ENCODE results near the gene ODAD3.

The ODAD3 gene

DNA sequence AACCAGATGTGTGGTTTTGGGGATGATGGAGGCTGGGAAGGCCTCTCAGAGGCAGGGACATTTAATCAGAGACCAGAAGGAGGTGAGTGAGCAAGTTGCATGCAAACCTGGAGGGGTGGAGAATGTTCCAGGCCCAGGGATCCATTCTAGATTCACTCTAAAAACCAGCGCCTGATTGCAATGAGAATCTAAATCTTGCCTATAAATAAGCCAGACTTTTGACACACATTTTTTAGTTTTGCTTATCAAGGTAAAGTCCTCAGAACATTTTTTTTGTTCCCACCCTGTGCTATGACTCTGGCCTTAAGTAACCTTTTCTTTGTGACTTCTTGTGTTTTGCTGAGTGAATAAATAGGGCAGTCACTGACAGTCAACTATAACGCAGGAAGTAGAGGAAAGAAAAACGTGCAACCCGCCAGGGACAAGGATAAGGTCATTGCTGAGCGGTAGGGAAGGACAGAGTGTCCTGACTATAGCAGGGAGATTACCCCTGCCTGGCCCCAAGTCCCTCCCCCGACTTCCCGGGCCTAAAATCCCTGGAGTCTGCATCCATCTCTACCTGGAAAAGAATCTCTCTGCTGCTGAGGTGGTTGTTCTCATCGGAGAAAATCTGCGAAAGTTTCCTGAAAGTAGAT, 30.2 kb downstream of the ODAD3 start:
- no peak overlapping the region for H3K27ac Mint-ChIP-seq (ENCODE audit: low read depth)
- no peak for DNase-seq (ENCODE audit: low spot score in 2 of 2)
- H3K27me3 Mint-ChIP-seq = peaks cover 18% of the 10 kb centered on the region
- H3K36me3 Mint-ChIP-seq (ENCODE audit: insufficient read depth) = peaks cover 3% of the 10 kb centered on the region
- no peaks in the 10 kb centered on the region for H3K4me1 Mint-ChIP-seq
- H3K4me3 Mint-ChIP-seq = no peak overlapping the region
- ATAC-seq (replicated peaks; ENCODE audit: extremely low read depth, poor library complexity, severe bottlenecking) = no peak
- no peaks in the 10 kb centered on the region for H3K9me3 Mint-ChIP-seq

DNA sequence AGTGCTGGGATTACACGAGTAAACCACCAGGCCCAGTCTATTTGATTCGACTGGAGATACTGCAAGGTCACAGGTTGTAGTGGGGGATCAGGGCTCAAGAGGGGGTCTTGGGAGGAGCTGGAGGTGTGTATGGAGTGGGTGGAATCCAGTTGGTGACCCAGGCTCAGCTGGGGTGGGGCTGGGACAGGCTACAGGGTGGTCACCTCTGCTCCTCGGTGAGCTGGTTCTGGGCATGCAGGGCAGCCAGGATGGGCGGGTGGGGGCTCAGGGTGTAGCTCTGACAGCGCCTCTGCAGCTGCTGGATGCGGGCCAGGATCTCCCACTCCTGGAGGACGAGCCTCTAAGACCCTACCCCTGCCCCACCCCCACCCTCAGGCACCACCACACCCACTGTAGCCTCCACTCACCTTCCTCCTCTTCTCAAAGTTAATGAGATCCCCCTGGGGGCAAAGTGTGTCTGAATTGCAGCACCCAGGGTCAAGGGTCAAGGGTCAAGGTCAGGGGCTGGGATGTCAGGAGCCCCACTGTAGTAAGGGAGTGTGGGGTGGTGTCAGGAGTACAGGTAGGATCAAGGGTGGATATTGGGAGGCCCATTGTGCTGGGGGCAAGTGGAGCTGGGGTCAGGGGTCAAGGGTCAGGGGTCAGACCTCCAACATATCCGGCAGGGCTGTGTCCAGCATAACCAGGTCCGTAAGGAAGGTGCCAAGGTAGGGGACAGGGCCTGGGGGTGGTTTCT, 32.9 kb downstream of the ODAD3 start:
- DNase-seq (ENCODE audit: low spot score in 2 of 2) = no peak
- no peaks in the 10 kb centered on the region for H3K9me3 Mint-ChIP-seq
- H3K4me1 Mint-ChIP-seq = no peaks in the 10 kb centered on the region
- peaks cover 3% of the 10 kb centered on the region for H3K36me3 Mint-ChIP-seq (ENCODE audit: insufficient read depth)
- ATAC-seq (replicated peaks; ENCODE audit: extremely low read depth, poor library complexity, severe bottlenecking) = no peak
- H3K27ac Mint-ChIP-seq (ENCODE audit: low read depth) = no peak overlapping the region
- peaks cover 19% of the 10 kb centered on the region for H3K27me3 Mint-ChIP-seq
- no peak overlapping the region for H3K4me3 Mint-ChIP-seq

DNA sequence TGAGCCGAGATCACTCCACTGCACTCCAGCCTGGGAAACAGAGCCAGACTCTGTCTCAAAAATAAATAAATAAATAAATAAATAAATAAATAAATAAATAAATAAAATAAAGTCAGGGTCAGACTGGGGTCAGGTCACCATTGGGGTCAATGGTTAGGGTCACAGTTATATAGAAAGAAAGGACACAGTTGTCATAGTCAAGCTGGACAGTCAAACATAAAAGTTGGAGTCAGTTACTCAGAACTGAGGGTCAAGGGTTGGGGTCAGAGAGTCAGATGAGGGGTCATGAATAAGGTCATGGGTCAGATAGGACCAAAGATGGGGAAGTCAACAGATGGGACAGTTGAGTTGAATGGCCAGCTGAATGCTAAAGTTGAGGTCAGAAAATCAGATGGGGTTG, 34.1 kb downstream of the ODAD3 start:
- no peaks in the 10 kb centered on the region for H3K9me3 Mint-ChIP-seq
- peaks cover 4% of the 10 kb centered on the region for H3K36me3 Mint-ChIP-seq (ENCODE audit: insufficient read depth)
- DNase-seq (ENCODE audit: low spot score in 2 of 2) = no peak
- H3K27me3 Mint-ChIP-seq = peaks cover 9% of the 10 kb centered on the region
- H3K4me1 Mint-ChIP-seq = no peaks in the 10 kb centered on the region
- no peak overlapping the region for H3K4me3 Mint-ChIP-seq
- H3K27ac Mint-ChIP-seq (ENCODE audit: low read depth) = no peak overlapping the region
- ATAC-seq (replicated peaks; ENCODE audit: extremely low read depth, poor library complexity, severe bottlenecking) = no peak

DNA sequence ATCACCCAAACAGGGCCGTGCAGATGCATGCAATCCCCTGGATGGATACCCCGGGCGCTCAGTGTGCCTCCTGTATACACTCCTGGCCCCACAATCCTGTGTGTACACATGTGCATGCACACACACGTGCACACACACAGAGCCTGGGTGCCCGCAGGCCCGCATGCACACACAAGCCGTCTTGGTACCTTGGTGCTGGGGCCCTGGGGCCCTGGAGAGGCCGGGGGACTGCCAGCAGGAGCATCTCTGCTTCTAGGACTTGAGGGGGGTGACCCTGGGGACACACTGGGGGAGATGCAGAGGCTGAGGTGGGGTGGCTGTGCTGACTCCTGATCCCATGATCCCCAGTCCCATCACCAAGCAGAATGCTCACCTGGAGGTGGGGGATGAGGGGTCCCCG, 35.3 kb downstream of the ODAD3 start:
- Mint-ChIP-seq H3K9me3 (no peaks in the 10 kb centered on the region), H3K4me1 (no peaks in the 10 kb centered on the region), H3K27me3 (peaks cover 20% of the 10 kb centered on the region), H3K4me3 (no peak overlapping the region), H3K36me3 (ENCODE audit: insufficient read depth) (peaks cover 4% of the 10 kb centered on the region), H3K27ac (ENCODE audit: low read depth) (no peak overlapping the region)
- no peak for DNase-seq (ENCODE audit: low spot score in 2 of 2)
- no peak for ATAC-seq (replicated peaks; ENCODE audit: extremely low read depth, poor library complexity, severe bottlenecking)

DNA sequence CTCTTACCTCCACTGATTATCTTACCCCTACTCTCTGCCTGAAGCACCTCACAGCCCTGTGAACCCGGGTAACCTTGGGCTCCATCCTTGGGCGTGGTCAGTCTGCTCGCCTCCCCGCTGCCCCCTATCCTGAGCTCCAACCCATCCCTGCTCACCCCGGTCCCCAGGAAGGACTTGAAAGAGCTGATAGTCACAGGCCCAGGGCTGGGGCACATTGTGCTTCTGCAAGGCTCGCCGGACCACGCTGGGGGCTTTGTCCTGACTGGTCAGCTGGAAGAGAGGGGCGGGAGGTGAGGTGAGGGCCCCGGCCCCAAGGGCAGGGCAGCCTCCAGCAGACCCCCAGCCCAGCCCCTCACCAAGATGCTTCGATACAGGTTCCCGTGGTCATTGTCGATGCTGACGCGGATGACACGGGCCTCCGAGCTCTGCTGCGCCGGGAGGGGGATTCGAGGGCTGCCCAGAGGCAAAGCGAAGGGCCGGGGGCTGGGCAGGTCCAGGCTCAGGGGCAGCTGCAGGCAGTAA, 37.8 kb downstream of the ODAD3 start:
- no peaks in the 10 kb centered on the region for H3K4me1 Mint-ChIP-seq
- H3K36me3 Mint-ChIP-seq (ENCODE audit: insufficient read depth) = peaks cover 4% of the 10 kb centered on the region
- ATAC-seq (replicated peaks; ENCODE audit: extremely low read depth, poor library complexity, severe bottlenecking) = no peak
- H3K27ac Mint-ChIP-seq (ENCODE audit: low read depth) = no peak overlapping the region
- peaks cover 23% of the 10 kb centered on the region for H3K27me3 Mint-ChIP-seq
- no peak overlapping the region for H3K4me3 Mint-ChIP-seq
- DNase-seq (ENCODE audit: low spot score in 2 of 2) = no peak
- no peaks in the 10 kb centered on the region for H3K9me3 Mint-ChIP-seq

DNA sequence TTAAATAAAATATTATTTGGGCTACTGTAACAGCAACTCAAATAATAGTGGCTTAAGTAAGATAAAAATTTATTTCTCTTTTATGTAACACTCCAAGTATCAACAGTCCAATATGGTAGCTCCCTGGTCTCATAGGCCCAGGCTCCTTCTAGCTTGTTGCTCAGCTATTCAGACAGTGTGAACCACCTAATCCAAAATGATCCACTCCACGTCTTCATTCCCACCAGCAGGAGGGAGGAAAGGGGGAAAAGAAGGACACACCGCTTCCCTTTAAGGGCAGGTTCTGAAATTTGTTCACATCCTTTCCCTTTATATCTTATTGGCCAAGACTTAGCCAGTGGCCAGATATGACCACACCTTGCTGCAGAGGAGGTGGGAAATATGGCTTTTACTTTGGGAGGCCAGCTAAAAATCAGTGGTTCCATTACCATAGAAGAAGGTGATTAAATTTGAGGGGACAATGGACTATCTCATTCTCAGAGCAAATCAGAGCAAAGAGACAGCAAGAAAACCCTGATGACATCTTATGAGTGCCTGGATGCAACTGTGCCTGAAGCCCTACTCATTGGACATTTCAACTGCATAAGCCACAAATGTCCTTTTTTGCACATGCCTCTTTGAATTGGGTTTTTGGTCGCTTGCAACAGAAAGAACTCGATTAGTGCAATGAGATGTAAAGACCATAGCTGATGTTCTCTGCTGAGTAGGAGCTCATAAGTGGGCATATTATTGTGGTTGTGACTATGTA, 43.8 kb downstream of the ODAD3 start:
- peaks cover 5% of the 10 kb centered on the region for H3K9me3 Mint-ChIP-seq
- no peak overlapping the region for H3K4me3 Mint-ChIP-seq
- DNase-seq (ENCODE audit: low spot score in 2 of 2) (no peak), ATAC-seq (replicated peaks; ENCODE audit: extremely low read depth, poor library complexity, severe bottlenecking) (no peak)
- peaks cover 22% of the 10 kb centered on the region for H3K27me3 Mint-ChIP-seq
- H3K4me1 Mint-ChIP-seq = no peaks in the 10 kb centered on the region
- H3K36me3 Mint-ChIP-seq (ENCODE audit: insufficient read depth) = no peaks in the 10 kb centered on the region
- H3K27ac Mint-ChIP-seq (ENCODE audit: low read depth) = no peak overlapping the region

DNA sequence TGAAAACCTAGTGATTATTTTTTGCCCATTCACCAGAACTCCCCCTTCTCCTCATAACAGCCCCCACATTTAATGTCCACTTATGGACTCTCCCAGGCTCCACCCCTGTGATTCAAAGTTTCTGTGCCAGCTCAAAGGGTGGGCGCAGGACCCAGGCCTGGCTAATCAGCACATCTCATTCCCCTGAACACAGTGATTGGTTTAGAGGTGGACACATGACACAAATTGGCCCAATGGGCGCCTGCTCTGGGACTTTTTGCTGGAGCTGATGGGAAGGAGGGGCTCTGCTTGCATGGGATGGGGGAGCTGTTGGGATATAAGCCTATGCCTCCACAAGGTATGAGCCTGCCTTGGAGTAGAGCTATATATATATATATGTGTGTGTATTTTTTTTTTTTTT, 44.6 kb downstream of the ODAD3 start:
- no peak for ATAC-seq (replicated peaks; ENCODE audit: extremely low read depth, poor library complexity, severe bottlenecking)
- H3K27ac Mint-ChIP-seq (ENCODE audit: low read depth) = no peak overlapping the region
- peaks cover 5% of the 10 kb centered on the region for H3K9me3 Mint-ChIP-seq
- no peak overlapping the region for H3K4me3 Mint-ChIP-seq
- peaks cover 18% of the 10 kb centered on the region for H3K27me3 Mint-ChIP-seq
- H3K36me3 Mint-ChIP-seq (ENCODE audit: insufficient read depth) = no peaks in the 10 kb centered on the region
- H3K4me1 Mint-ChIP-seq = no peaks in the 10 kb centered on the region
- no peak for DNase-seq (ENCODE audit: low spot score in 2 of 2)

DNA sequence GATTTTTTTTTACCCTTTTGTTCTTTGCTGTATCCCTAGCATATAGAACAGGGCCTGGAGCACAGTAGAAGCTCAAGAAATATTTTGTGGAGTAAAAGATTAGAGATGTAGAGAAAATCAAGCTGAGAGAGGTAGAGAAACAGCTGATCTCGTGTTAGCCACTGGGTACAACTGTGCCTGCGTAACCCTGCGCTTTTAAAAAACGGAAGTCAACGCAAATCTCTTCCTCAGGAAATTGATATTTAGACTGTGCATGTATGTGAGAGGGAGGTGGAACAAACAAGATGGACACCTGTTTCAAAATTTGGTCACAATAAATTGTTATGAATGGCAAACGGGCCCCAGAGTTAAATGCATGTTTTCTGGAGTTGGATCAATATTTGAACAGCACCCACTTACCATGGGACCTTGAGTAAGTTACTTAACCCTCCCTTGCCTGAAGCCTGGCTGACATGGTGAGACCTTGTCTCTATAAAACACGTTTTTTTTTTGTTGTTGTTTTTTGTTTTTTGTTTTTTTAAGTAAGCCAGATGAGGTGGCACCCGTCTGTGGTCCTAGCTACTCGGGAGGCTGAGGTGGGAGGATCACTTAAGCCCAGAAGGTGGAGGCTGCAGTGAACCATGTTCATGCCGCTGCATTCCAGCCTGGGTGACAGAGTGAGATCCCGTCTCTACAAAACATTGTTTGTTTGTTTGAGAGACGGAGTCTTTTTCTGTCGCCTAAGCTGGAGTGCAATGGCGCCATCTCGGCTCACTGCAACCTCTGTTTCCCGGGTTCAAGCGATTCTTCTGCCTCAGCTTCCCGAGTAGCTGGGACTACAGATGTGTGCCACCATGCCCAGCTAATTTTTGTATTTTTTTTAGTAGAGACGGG, 47.5 kb downstream of the ODAD3 start:
- Mint-ChIP-seq H3K27me3 (peaks cover 17% of the 10 kb centered on the region), H3K27ac (ENCODE audit: low read depth) (no peak overlapping the region), H3K9me3 (peaks cover 5% of the 10 kb centered on the region), H3K4me1 (peaks cover 9% of the 10 kb centered on the region), H3K36me3 (ENCODE audit: insufficient read depth) (no peaks in the 10 kb centered on the region), H3K4me3 (no peak overlapping the region)
- DNase-seq (ENCODE audit: low spot score in 2 of 2) (no peak), ATAC-seq (replicated peaks; ENCODE audit: extremely low read depth, poor library complexity, severe bottlenecking) (no peak)

DNA sequence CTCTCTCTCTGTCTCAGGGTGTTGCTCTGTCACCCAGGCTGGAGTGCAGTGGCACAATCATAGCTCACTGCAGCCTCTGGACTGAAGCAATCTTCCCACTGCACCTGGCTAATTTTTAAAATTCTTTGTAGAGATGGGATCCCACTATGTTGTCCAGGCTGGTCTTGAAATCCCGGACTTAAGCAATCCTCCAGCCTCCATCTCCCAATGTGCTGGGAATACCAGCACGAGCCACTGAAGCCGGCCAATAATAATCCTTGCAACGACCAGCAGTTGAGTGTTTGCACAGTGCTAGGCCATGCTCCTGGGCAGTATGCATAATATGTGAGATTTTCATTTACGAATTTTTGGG, 50.2 kb downstream of the ODAD3 start:
- Mint-ChIP-seq H3K9me3 (no peaks in the 10 kb centered on the region), H3K27me3 (peaks cover 9% of the 10 kb centered on the region), H3K36me3 (ENCODE audit: insufficient read depth) (peaks cover 18% of the 10 kb centered on the region), H3K4me1 (peaks cover 31% of the 10 kb centered on the region), H3K27ac (ENCODE audit: low read depth) (no peak overlapping the region), H3K4me3 (no peak overlapping the region)
- DNase-seq (ENCODE audit: low spot score in 2 of 2) (no peak), ATAC-seq (replicated peaks; ENCODE audit: extremely low read depth, poor library complexity, severe bottlenecking) (no peak)

DNA sequence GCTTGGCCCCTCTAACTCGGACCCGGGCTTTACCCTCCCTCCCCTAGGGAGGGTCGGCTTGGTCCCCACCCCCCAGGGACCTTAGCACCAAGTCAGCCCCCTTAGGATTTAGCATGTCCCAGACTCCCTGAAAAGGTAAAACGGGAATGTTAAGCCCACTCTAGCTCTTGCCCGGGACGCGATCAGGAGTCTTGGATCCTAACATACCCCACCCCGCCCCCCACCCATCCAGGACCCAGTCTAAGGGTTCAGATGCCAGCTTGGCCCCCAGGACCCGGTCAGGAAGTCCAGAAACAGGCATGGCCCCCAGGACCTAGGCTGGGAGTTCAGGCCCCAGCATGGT, 51.2 kb downstream of the ODAD3 start:
- Mint-ChIP-seq H3K36me3 (ENCODE audit: insufficient read depth) (peaks cover 18% of the 10 kb centered on the region), H3K27me3 (peaks cover 9% of the 10 kb centered on the region), H3K4me1 (peaks cover 31% of the 10 kb centered on the region), H3K27ac (ENCODE audit: low read depth) (no peak overlapping the region), H3K4me3 (peak overlapping the region; percentile 60), H3K9me3 (no peaks in the 10 kb centered on the region)
- no peak for DNase-seq (ENCODE audit: low spot score in 2 of 2)
- no peak for ATAC-seq (replicated peaks; ENCODE audit: extremely low read depth, poor library complexity, severe bottlenecking)

DNA sequence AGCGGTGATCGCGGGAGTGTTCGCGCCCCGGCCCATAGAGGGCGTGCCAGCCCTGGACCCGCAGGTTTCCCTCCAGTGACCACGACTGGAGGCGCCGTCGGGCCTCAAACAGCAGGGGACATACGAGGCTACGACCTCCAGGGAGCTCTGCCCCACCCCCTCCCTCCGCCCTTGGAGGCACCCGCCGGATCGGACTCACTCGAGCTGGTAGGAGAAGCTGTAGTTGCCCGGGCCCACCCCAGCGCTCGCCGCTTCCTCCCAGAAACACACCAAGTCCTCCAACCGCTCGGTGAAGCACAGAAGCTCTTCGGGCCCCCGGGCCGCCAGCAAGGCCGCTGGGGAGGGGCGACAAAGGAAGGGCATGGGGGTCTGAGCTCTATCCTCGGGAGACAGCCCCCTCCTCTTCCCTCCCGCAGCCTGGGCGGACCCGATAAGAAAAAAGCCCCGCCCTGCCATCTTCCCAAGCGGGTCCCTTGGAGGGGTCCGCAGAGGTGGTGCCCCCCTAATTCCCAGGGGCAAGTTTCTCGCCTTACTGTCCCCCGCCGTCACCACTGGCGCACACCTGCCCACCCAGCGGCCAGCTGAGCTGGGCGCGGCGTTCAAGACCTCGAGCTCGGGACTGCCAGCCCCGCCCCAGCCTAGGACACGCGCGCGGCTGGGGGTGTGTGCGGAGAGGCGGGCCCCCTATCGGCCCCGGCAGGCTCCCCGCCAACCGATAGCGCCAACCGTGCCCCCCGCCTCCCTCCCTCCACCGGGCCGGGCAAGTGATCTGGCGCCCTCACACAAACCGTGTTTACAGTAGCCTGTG, 51.8 kb downstream of the ODAD3 start:
- peaks cover 18% of the 10 kb centered on the region for H3K36me3 Mint-ChIP-seq (ENCODE audit: insufficient read depth)
- DNase-seq (ENCODE audit: low spot score in 2 of 2) = peak in 1 of 2 donors; percentile 37
- no peaks in the 10 kb centered on the region for H3K9me3 Mint-ChIP-seq
- H3K4me3 Mint-ChIP-seq = peak overlapping the region; percentile 60
- H3K4me1 Mint-ChIP-seq = peaks cover 31% of the 10 kb centered on the region
- ATAC-seq (replicated peaks; ENCODE audit: extremely low read depth, poor library complexity, severe bottlenecking) = no peak
- H3K27me3 Mint-ChIP-seq = peaks cover 9% of the 10 kb centered on the region
- H3K27ac Mint-ChIP-seq (ENCODE audit: low read depth) = peak overlapping the region; percentile 10

Measured in central memory CD8-positive, alpha-beta T cell (primary cell).